Measurements from ENCODE around the gene PEMT. TPM values are rescaled to one million over a fixed set of nuclear protein-coding genes. Genes with fewer than 3 reads are reported as not detected.
"Not testable (repeated sequence)": the region's sequence is repeated elsewhere in the genome, so short reads cannot be mapped to it uniquely, and the experiment has no call there.

PEMT gene
- total RNA-seq, 2 donors from 2014 or later = 15.7 to 22.1 TPM

GRCh38 chr17:17635126-17635525 is 43.6 kb upstream of the PEMT start:
- TF ChIP-seq, protein P1, sequence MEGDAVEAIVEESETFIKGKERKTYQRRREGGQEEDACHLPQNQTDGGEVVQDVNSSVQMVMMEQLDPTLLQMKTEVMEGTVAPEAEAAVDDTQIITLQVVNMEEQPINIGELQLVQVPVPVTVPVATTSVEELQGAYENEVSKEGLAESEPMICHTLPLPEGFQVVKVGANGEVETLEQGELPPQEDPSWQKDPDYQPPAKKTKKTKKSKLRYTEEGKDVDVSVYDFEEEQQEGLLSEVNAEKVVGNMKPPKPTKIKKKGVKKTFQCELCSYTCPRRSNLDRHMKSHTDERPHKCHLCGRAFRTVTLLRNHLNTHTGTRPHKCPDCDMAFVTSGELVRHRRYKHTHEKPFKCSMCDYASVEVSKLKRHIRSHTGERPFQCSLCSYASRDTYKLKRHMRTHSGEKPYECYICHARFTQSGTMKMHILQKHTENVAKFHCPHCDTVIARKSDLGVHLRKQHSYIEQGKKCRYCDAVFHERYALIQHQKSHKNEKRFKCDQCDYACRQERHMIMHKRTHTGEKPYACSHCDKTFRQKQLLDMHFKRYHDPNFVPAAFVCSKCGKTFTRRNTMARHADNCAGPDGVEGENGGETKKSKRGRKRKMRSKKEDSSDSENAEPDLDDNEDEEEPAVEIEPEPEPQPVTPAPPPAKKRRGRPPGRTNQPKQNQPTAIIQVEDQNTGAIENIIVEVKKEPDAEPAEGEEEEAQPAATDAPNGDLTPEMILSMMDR (IDR thresholded peaks at IDR 0.05) = no peak

DNA sequence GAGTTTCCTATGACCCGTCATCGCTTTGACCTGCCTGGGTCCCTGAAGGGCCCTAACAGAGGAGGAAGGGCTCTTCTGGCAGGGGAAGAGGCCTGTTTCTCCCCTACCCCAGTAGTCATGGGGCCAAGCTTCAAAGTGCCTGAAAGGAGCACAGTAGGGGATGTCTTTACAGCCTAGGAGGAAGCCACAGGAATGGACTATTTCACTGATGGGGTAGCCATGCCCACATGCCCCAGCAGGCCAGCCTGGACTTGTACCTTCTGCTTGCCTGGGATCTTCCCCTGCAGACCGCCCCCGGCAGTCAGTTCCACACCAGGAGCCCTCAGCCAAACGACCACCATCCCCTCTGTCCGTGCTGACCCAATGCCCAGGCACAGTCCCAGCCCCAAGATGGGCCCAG is 41.8 kb upstream of the PEMT start:
- TF ChIP-seq, protein P1 (IDR thresholded peaks at IDR 0.05) = no peak
- ATAC-seq (ENCODE audit: insufficient number of reproducible peaks, low FRiP score, low read depth) (no peak), DNase-seq (ENCODE audit: low spot score) (no peak)
- Histone ChIP-seq H3K36me3 (no peaks in the 10 kb centered on the region), H3K27me3 (replicated peaks; ENCODE audit: insufficient read depth) (no peaks in the 10 kb centered on the region), H3K4me1 (ENCODE audit: control insufficient read depth in 1 of 2, low read depth in 2 of 2) (peaks cover 0 to 2% of the 10 kb centered on the region in 2 donors), H3K9me3 (no peaks in the 10 kb centered on the region), H3K27ac (no peak overlapping the region), H3K4me3 (no peak overlapping the region)

More at GRCh38 chr17:17635126-17635525, 43.6 kb upstream of the PEMT start:
- no peak overlapping the region for H3K27ac ChIP-seq
- no peaks in the 10 kb centered on the region for H3K9me3 ChIP-seq
- H3K36me3 ChIP-seq = no peaks in the 10 kb centered on the region
- DNase-seq (ENCODE audit: low spot score) = no peak
- H3K27me3 ChIP-seq (replicated peaks; ENCODE audit: insufficient read depth) = no peaks in the 10 kb centered on the region
- H3K4me3 ChIP-seq = no peak overlapping the region
- no peak for ATAC-seq (ENCODE audit: insufficient number of reproducible peaks, low FRiP score, low read depth)
- no peaks in the 10 kb centered on the region for H3K4me1 ChIP-seq (ENCODE audit: control insufficient read depth in 1 of 2, low read depth in 2 of 2)

- H3K27me3 ChIP-seq (replicated peaks; ENCODE audit: insufficient read depth); H3K4me3 ChIP-seq; DNase-seq (ENCODE audit: low spot score); ATAC-seq (ENCODE audit: insufficient number of reproducible peaks, low FRiP score, low read depth); H3K9me3 ChIP-seq; H3K4me1 ChIP-seq (ENCODE audit: control insufficient read depth in 1 of 2, low read depth in 2 of 2); H3K27ac ChIP-seq; H3K36me3 ChIP-seq: not testable (repeated sequence)
These were observed 41.2 kb upstream of the PEMT start for GRCh38 chr17:17632690-17633089.

DNA sequence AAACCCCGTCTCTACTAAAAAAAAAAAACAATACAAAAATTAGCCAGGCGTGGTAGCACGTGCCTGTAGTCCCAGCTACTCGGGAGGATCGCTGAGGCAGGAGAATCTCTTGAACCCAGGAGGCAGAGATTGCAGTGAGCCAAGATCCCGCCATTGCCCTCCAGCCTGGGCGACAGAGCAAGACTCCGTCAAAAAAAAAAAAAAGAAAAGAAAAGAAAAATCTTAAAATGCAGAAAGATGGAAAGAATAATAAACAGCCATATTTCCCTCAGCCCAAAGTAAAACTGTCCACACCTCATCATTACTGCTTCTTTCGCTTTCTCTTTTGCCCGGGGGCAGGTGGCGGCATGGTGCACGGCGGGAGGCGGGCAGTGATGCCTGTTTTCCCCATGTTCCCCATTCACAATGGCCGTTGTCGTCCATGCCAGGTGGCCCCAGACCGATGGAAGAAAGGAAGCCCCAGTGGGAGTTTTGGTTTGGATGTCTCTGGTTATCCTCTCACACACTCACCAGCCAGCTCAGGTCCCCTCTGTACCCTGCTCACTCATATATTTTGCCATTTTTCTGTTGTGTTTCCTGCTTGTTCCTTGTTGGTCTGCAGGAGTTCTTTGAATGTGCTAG is 37.0 kb upstream of the PEMT start:
- TF ChIP-seq, protein P1 (IDR thresholded peaks at IDR 0.05) = no peak
- ATAC-seq (ENCODE audit: insufficient number of reproducible peaks, low FRiP score, low read depth) = no peak
- peak overlapping the region; percentile 50 for H3K4me3 ChIP-seq

GRCh38 chr17:17626840-17627239 is 35.3 kb upstream of the PEMT start:
- Histone ChIP-seq H3K27ac (no peak overlapping the region), H3K4me1 (ENCODE audit: control insufficient read depth in 1 of 2, low read depth in 2 of 2) (peaks cover 0 to 2% of the 10 kb centered on the region in 2 donors), H3K36me3 (no peaks in the 10 kb centered on the region), H3K27me3 (replicated peaks; ENCODE audit: insufficient read depth) (no peaks in the 10 kb centered on the region), H3K9me3 (no peaks in the 10 kb centered on the region), H3K4me3 (no peak overlapping the region)
- TF ChIP-seq, protein P1 (IDR thresholded peaks at IDR 0.05) = no peak
- ATAC-seq (ENCODE audit: insufficient number of reproducible peaks, low FRiP score, low read depth) (no peak), DNase-seq (ENCODE audit: low spot score) (no peak)

More for the DNA sequence above, 37.0 kb upstream of the PEMT start:
- no peaks in the 10 kb centered on the region for H3K9me3 ChIP-seq
- no peaks in the 10 kb centered on the region for H3K36me3 ChIP-seq
- H3K27ac ChIP-seq = no peak overlapping the region
- peaks cover 0 to 2% of the 10 kb centered on the region in 2 donors for H3K4me1 ChIP-seq (ENCODE audit: control insufficient read depth in 1 of 2, low read depth in 2 of 2)
- no peak for DNase-seq (ENCODE audit: low spot score)
- no peaks in the 10 kb centered on the region for H3K27me3 ChIP-seq (replicated peaks; ENCODE audit: insufficient read depth)
